ENCODE results near the gene ABR.
"Not testable (repeated sequence)": the region's sequence is repeated elsewhere in the genome, so short reads cannot be mapped to it uniquely, and the experiment has no call there.

ABR gene

GRCh38 chr17:1144162-1144561 is 35.6 kb downstream of the ABR start:
- DNase-seq (ENCODE audit: extremely low read depth, low read depth) = no peak
- TF ChIP-seq CTCF (IDR thresholded peaks at IDR 0.05; ENCODE audit: low read depth, low read length) = no peak

- DNase-seq (ENCODE audit: extremely low read depth, low read depth) = no peak
- no peak for TF ChIP-seq CTCF (IDR thresholded peaks at IDR 0.05; ENCODE audit: low read depth, low read length)
Measured at GRCh38 chr17:1143573-1143972, 36.2 kb downstream of the ABR start.

- no peak for TF ChIP-seq CTCF (IDR thresholded peaks at IDR 0.05; ENCODE audit: low read depth, low read length)
Measured at GRCh38 chr17:1142561-1142971, 37.2 kb downstream of the ABR start.

DNA sequence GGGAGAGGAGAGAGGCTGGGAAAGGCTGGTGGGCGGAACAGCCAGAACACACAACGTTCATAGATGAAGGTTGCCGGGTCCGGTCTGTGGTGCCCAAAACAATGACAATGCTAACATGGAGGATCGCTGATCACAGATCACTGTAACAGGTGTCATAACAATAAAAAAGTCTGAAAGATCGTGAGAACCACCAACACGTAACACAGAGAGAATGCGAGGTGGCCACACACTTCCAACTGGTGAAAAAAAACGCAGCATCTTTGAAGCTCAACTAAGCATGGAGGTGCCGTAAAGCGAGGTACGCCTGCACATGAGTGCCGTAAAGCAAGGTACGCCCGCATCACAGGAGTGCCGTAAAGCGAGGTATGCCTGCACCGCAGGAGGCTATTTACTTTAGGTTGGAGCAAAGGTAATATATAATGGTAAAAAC is 42.3 kb downstream of the ABR start:
- DNase-seq (ENCODE audit: extremely low read depth, low read depth) = no peak
- TF ChIP-seq CTCF (IDR thresholded peaks at IDR 0.05; ENCODE audit: low read depth, low read length) = no peak

More at GRCh38 chr17:1142561-1142971, 37.2 kb downstream of the ABR start:
- DNase-seq (ENCODE audit: extremely low read depth, low read depth) = no peak

DNA sequence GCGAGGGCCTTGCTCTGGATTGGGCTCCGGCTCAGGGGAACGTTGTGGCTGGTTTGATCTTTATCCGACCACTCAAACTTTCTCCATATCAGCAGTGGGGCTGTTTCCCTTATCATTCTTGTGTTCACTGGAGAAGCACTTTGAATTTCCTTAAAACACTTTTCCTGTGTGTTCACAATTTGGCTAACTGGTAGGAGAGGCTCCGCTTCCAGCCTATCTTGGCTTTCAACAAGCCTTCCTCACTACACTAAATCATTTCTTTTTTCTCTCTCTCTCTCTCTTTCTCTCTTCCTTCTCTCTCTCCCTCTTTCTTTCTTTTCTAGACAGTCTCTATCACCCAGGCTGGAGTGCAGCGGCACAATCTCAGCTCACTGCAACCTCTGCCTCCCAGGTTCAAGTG is 43.0 kb downstream of the ABR start:
- no peak for TF ChIP-seq CTCF (IDR thresholded peaks at IDR 0.05; ENCODE audit: low read depth, low read length)
- DNase-seq (ENCODE audit: extremely low read depth, low read depth) = no peak

GRCh38 chr17:1134634-1135324 is 45.0 kb downstream of the ABR start:
- no peak for DNase-seq (ENCODE audit: extremely low read depth, low read depth)
- TF ChIP-seq CTCF (IDR thresholded peaks at IDR 0.05; ENCODE audit: low read depth, low read length) = no peak

DNA sequence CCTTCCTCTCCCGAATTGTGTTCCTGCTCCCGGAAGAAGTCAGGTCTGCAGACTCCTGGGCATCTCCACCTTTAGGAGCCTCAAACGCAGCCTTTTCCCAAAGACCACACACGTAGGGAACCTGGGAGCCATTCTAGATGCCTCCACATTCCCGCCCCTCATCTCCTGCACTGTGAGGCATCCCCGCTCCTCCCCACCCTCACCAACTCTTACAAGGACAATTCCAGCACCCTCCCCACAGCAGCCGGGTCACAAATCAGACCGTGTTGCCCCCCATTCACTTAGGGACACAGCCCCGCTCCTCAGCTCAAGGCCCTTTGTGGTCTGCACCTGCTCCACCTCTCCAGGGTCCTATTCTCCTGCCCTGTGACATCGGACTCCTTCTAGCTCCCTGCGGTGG is 49.6 kb downstream of the ABR start:
- no peak for TF ChIP-seq CTCF (IDR thresholded peaks at IDR 0.05; ENCODE audit: low read depth, low read length)
- no peak for DNase-seq (ENCODE audit: extremely low read depth, low read depth)

GRCh38 chr17:1128463-1128862 is 51.3 kb downstream of the ABR start:
- DNase-seq (ENCODE audit: extremely low read depth, low read depth) = not testable (repeated sequence)
